C1 segment of cervical spinal cord (tissue), 14 donors: ENCODE results near the gene CALB2.
"Not testable (repeated sequence)": the region's sequence is repeated elsewhere in the genome, so short reads cannot be mapped to it uniquely, and the experiment has no call there.

Source experiments
- DNase-seq, 14 donors: peaks; one replicate each; lab custom pipeline; 2025; lab: John Stamatoyannopoulos, UW

Gene CALB2

DNA sequence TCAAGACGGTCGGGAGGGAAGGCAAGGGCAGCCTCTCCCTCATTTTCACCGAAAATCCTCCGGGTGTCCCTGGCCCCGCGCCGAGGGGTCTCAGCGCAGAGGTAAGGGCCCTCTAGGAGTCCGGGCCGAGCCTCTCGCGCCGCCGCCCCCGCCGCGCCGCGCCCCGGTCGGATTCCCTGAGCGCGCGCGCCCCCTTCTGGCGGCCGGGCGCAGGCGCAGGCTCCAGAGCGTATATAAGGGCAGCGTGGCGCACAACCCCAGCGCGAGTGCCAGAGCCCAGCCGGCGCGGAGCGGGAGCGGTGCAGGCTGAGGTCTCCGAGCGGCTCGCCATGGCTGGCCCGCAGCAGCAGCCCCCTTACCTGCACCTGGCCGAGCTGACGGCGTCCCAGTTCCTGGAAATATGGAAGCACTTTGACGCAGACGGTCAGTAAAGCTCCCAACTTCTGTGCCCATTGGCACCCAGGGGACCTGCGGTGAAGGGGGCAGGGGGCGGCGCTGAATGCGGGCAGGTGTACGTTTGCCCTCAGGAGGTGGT, at the start of gene CALB2:
TSS of gene CALB2 (plus strand) at position 260 of the 535 bp plus-strand sequence. CDS start at position 330, 70 bp downstream.
- DNase-seq: peak in 10 of 14 donors; percentile 7 to 49 (median 22)

GRCh38 chr16:71311553-71312158, 46.9 kb upstream of the CALB2 start:
- peak in 4 of 14 donors; percentile 1 to 6 (median 4) for DNase-seq

DNA sequence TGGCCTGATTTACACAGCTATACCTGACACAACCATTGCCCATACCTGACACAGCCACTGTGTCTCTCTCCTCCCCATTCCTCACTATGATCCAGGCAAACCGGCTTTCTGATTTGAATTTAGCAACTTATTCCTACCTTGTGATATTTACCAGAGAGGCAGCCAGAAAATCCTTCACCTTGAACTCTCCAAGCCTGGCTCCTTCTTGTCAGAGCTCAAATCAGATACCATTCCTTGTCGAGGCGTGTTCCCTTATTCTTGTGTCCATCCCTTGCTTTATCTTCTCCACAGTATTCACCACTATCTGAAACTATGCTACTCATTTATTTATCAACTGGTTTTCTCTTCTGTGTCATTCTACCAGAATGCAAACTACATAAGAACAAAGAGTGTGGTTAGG, 44.9 kb upstream of the CALB2 start:
- DNase-seq: not testable (repeated sequence)

DNA sequence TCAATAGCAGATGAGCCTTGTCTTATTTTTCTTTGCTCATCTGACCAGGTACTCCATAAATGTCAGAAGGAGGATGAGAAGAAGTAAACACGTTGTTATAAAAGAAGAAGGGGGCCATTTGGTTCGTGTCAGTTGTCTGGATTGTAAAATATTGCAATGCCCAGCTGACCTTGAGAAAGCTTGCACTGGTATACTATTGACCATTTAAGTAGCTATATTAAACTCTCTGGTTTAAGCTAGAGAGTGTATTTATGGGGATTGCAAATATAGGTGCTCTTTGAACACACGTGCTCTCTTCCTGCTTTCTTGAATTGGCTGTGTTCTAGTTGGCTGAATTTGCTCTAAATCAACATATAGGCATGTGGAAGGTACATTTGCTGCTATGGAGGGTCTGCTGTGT, 43.3 kb upstream of the CALB2 start:
- no peak for DNase-seq

DNA sequence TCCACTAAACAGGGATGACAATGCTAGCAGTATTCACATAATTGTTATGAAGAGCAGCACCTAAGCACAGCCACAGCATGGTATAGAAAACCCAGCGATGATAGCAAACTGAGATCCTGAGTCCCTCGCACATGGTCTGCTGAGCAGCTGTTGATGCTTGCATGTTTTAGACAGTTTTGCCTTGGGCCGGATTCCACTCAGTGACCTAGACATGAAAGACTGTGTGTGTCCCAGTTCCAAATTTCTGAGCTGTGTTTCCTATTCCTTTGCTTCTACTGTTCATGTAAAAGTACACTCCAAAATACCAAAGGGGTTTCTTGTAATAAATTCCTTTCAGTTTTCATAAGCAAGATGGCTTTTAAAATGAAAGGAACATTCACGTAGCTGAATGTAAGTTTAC, 38.5 kb upstream of the CALB2 start:
- DNase-seq: no peak

DNA sequence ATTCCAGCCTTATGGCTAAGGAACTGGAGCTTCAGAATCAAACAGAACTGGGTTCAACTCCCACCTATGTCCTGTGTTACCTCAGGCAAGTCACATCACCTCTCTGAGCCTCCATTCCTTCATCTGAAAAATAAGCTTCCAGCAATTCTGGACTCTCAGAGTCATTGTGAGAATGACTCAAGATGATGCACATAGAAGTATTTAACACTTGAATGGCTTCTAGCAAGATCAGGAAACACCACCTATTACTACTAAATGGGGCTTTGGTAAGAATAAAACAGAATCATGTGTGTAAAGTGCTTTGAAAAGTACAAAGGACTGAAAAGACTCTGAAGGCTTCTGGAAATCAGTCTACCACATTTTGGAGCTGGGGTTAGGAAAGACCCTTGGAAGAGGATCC, 30.8 kb upstream of the CALB2 start:
- DNase-seq: no peak

DNA sequence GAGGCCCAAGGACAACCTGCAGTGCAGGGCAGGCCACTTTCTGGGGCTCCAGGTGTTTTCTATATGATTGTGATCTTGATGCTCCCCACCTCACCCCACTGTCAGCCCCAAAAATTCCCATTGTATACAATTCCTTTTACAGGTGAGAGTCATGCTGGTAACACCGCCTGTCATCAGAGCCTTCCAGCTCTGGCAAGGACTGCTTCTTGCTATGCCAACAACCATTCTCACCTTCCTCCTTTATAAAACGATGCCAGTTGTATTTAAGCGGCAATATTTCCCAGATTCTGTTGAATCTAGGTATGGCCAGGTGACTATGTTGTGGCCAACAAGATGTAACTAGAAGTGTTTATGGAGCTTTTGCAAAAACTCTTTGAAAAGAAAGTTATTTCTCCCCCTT, 30.4 kb upstream of the CALB2 start:
- peak in 1 of 14 donors; percentile 68 for DNase-seq

GRCh38 chr16:71337631-71338030, 20.9 kb upstream of the CALB2 start:
- DNase-seq: no peak

DNA sequence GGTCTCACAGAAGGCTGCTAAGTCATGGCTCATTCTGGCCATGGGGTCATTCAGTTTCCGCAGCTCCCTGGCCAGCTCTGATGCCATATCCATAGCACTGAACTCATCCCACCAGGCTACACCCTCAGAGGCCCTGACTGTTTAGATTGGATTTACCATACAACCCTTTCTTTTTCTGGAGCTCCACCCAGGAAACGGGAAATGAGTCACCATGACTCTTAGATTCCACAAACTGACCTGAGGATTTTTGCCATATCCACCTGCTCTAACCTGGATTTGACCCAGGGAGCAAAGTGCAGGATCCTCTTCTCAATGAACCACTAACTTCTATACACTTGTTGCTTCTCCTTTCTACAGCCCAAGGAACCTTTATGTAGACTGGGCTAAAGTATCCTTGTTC, 20.3 kb upstream of the CALB2 start:
- no peak for DNase-seq

DNA sequence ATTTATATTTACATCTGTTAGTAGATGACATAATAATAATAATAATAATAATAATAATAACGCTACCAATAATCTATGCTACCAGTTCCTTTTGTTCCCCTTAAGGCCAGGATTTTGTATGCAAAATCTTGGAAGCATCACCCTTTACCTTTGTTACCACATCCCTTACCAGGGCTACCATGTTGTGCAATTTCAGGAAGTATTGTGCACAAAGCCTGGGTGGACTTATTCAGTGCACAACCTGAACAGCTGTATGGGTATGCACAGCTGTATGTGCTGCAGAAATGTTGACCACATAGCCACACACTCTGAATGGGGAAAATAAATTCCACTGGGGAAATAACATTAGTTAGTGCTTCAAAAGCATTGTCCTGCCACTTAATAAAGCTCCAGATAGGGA, 19.9 kb upstream of the CALB2 start:
- no peak for DNase-seq

DNA sequence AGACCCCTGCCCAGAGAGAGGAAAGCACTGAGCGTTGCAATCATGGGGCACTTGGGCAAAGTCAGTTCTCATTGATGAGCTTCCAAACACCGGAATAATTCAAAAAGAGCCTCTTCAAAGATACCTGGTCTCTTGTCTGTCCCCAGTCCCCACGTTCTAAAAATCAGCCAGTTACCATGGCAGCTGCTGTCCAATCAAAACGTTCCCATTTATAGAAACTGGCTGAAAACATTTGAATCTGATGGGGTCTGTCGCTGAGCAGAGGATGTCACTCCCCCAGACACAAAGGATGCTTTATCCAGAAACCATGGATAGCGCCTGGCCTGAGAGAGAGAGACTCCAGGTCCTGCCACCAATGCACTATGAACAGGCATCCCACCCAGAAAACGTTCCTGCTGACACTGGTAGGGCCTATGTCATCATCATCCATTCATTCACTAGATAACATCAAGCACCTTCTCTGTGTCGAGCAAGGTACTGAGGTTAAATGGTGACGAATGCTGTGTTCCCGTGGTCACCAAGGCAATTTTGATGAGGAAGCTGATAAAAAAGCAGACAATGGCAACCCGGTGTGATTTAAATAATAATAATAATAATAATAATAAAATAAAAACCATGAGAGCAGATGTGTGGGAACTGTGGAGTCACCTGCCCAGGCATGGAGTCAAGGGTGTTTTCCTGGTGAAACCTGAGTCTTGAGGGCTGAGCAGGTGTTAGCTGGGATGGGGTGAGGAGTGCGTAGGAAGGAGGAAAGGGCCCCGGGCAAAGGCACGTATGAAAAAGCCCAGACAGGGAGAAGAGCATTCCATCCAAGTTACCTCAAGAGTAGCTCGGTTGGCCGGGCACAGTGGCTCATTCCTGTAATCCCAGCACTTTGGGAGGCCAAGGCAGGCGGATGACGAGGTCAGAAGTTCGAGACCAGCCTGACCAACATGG, 19.0 kb upstream of the CALB2 start:
- no peak for DNase-seq

DNA sequence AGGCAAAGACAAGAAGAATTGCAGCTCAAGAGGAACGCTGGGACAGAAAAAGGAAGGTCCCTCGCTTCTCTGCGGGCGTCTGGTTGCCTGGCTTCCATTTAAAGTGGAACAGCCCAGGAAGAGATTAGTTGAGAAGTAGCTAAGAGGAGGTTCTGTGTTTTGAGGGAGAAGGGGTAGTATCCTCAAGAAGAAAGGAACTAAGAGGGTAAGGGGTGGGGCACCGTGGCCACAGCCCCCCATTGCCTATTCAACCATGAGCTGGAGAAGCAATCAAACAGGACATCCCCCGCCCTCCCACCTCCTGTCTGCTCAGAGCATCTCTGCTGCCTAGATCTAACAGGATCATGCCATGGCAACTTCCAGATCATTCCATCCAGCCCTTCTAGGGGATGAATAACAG, 18.1 kb upstream of the CALB2 start:
- no peak for DNase-seq

GRCh38 chr16:71341881-71342280, 16.6 kb upstream of the CALB2 start:
- no peak for DNase-seq

DNA sequence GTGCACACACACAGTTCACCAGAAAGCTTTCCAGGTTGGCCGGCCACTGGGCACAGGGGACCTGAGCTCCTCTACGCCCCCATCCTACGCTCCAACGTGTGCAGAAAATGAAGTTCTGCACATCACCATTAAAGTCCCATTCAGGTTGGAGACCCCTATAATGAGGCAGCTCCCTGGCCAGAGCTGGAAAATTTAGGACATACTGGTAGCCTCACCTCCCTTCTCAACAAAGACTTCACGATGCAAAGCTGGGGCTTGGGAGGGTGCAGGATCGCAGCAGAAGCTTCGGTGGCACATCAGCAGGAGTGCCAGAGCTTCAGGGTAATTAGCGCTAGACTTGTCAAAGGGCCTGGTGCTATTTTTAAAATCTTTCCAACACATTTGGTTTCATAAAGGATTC, 15.4 kb upstream of the CALB2 start:
- no peak for DNase-seq

DNA sequence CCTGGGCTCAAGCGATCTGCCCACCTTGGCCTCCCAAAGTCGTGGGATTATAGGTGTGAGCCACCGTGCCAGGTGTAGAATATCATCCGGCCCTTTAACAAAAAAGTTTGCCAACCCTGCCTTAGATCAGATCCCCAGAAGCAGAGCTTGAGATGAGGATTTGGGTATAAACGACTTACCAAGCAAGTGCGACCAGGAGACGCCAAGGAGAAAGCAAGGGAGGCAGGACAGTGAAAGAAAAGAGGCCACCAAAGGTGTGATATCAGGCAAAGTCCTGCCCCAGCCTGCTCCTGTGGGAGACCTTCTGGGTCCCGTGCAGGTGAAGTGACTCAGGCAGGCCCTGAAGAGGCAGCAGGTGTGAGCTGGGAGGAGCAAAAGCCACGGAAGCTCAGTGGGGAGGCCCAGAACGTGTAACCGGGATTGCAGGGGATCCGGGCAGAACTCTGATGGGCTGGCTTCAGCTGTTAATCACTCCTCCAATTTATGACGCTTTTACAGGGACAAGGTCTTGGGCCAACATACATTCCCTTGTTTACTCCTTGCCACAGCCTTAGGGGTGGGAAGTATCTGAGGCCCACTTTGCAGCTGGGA, 14.1 kb upstream of the CALB2 start:
- DNase-seq: no peak

- DNase-seq: no peak
Observed at GRCh38 chr16:71345031-71345430, 13.5 kb upstream of the CALB2 start.

DNA sequence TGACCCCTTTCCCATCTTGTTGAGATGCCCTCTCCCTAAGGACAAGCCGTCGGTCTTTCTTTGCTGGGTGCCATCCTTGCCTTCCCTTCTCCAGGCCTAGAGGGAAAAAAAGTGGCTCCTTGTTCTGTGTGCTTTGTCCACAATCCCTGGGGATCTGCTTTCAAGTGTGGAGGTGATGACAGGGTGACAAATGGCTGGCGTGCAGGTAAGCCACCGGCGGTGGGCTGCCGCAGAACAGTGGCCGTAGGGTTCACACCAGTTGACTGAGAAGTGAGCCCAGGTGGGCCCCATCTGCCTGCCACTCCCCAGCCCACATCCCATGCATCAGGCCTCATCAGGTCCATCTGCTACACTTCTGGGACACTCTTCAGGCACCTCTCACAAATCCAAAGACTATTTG, 11.4 kb upstream of the CALB2 start:
- no peak for DNase-seq

DNA sequence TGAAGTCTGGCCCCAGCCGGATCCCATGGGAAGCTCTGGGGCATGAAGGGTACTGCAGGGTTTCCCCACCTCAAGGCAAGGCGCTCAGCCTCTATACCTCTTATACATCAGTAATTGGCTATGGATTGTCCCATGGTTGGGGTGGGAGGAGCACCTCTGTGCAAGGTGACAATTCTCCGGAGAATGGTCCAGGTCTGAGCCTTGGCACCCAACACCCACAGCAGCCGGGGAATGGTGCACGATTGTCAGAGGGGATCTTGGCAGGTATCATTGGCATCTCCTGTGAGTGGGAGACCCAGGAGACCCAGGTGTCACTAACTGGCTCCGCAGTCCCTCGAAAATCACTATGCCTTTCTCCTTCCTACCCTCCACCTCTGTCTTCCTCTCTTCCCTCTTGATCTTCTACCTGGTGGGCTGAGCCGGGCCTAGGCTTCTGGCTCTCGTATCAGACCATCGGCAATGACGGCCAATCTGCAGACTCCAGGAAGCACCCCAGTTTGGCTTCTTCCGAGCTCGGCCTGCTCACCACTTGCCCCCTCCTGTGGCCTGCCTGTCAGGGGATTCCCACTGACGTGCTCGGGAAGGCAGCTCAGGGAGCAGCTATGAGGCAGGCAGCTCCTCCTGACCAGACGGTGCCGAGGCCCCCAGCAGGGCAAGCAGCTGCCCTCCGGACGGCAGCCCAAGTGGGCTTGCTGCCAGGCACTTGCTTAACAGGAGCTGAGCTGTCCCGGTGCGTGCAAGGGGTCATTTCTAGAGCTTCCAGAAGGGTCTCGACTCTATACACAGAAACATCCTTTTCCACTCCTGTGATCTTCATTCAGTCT, 10.0 kb upstream of the CALB2 start:
- DNase-seq: peak in 1 of 14 donors; percentile 88

DNA sequence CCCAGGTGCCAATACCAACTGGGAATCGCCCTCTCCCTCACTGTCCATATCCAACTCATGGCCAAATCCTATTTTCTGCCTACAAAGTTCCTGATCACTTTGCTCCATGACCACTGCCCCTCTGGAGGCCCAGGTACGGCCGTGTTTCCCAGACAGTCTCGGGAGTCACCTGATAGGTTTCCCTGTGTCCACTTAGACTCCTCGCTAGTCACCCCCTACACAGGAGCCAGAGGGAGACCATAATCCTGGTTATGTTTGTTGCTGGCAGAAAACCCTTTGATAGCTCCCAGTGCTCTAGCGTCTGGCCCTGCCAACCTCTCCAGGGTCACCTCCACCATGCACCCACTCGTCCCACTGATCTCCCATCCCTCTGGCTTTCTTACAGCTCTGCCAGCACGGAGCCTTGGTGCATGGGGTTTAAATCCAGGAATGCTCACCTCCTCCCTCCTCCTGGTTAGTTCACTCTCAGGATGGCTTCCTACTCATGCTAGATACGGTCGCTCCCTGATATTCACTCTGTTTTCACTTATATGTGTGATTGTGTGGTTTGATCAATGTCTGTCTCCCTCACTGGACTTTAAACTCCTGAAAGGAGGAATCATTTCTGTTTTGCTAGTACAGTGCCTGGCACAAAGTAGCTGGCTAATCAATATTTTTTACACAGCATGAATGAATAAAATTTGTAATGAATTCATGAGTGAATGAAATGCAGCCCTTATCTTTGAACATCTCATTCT, 7.5 kb upstream of the CALB2 start:
- DNase-seq: no peak

- peak in 2 of 14 donors; percentile 7 to 95 for DNase-seq
Observed at GRCh38 chr16:71351558-71351901, 7.0 kb upstream of the CALB2 start.

DNA sequence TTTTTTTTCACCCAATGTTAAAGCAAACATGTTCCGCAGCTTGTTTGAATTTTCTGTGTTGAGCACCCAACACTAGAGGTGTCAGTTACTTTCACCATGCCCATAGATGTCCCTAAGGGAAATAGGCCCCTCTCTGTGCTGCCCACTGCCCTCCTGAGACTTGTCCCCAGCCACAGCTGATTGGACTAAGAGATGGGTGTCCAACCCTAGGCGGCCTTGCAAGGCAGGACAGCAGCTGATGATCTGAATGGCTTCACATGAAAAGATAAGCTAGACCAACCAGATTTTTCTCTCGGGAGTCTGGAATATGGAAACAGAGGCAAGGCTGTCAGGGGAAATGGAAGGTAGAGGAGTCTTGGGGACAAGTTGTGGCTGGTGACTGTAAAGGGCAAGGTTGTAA, 6.1 kb upstream of the CALB2 start:
- no peak for DNase-seq
